ENCODE results near the gene CNIH1.

- TF ChIP-seq CTCF (IDR thresholded peaks at IDR 0.05; ENCODE audit: insufficient read depth, low read length, poor library complexity, severe bottlenecking) (no peak), EZH2phosphoT487 (conservative IDR thresholded peaks at IDR 0.05; ENCODE audit: low read length) (no peak)
Observed at GRCh38 chr14:54451121-54451601, 10.0 kb upstream of the CNIH1 start.

Data from SU-DHL-6 (cell line).